DLD1 (cell line): Measurements from ENCODE around the gene C1orf159.

Source experiments
- in situ Hi-C: cut with HindIII; loops from 2 replicates; pipeline ENCODE4 v1.10.0; 2017; ENCODE audit warnings: low sequenced_read_pairs

C1orf159 gene

GRCh38 chr1:1132956-1133750 lies 17.3 kb upstream of the C1orf159 start:
- in situ Hi-C loops, result no loop called here

GRCh38 chr1:1132042-1132950 lies 16.4 kb upstream of the C1orf159 start:
- in situ Hi-C loops, result no loop called here

GRCh38 chr1:1130206-1131120 lies 14.6 kb upstream of the C1orf159 start:
- in situ Hi-C loops, result no loop called here

GRCh38 chr1:1129381-1129821 lies 13.5 kb upstream of the C1orf159 start:
- in situ Hi-C loops, result no loop called here

- in situ Hi-C loops, result no loop called here
Measured at GRCh38 chr1:1128454-1129139, 12.7 kb upstream of the C1orf159 start.

GRCh38 chr1:1127551-1128451 lies 11.9 kb upstream of the C1orf159 start:
- in situ Hi-C loops, result no loop called here

GRCh38 chr1:1125945-1126344 lies 10.1 kb upstream of the C1orf159 start:
- in situ Hi-C loops, result no loop called here

GRCh38 chr1:1124786-1125642 lies 9.1 kb upstream of the C1orf159 start:
- in situ Hi-C loops, result no loop called here

- in situ Hi-C loops, result no loop called here
Measured at GRCh38 chr1:1124508-1124785, 8.6 kb upstream of the C1orf159 start.

GRCh38 chr1:1123581-1124507 lies 8.0 kb upstream of the C1orf159 start:
- in situ Hi-C loops, result no loop called here

- in situ Hi-C loops, result no loop called here
Measured at GRCh38 chr1:1122981-1123480, 7.1 kb upstream of the C1orf159 start.

- in situ Hi-C loops, result no loop called here
Measured at GRCh38 chr1:1122078-1122811, 6.4 kb upstream of the C1orf159 start.

GRCh38 chr1:1121611-1122077 lies 5.8 kb upstream of the C1orf159 start:
- in situ Hi-C loops, result no loop called here

GRCh38 chr1:1120866-1121591 lies 5.1 kb upstream of the C1orf159 start:
- in situ Hi-C loops, result no loop called here

GRCh38 chr1:1120096-1120495 lies 4.2 kb upstream of the C1orf159 start:
- in situ Hi-C loops, result no loop called here
